ENCODE measurements around the gene CCR6. TPM values are rescaled to one million over a fixed set of nuclear protein-coding genes. Genes with fewer than 3 reads are reported as not detected.
"Not testable (repeated sequence)": the region's sequence is repeated elsewhere in the genome, so short reads cannot be mapped to it uniquely, and the experiment has no call there.

CCR6 gene
- total RNA-seq, 1 experiment from 2014 or later = not detected

GRCh38 chr6:167168296-167168695 is 45.4 kb downstream of the CCR6 start:
- not testable (repeated sequence) for DNase-seq, H3K4me3 ChIP-seq, H3K36me3 ChIP-seq, H3K9me3 ChIP-seq, H3K27me3 ChIP-seq

- not testable (repeated sequence) for H3K36me3 ChIP-seq, H3K9me3 ChIP-seq, H3K27me3 ChIP-seq, H3K4me3 ChIP-seq, DNase-seq
These were observed 47.0 kb downstream of the CCR6 start for GRCh38 chr6:167169867-167170266.

- H3K9me3 ChIP-seq, H3K27me3 ChIP-seq, DNase-seq, H3K4me3 ChIP-seq, H3K36me3 ChIP-seq: not testable (repeated sequence)
These were observed 48.4 kb downstream of the CCR6 start for GRCh38 chr6:167171300-167171699.

- H3K36me3 ChIP-seq, H3K27me3 ChIP-seq, H3K4me3 ChIP-seq, DNase-seq, H3K9me3 ChIP-seq: not testable (repeated sequence)
These were observed 49.1 kb downstream of the CCR6 start for GRCh38 chr6:167172011-167172410.

- not testable (repeated sequence) for DNase-seq, H3K36me3 ChIP-seq, H3K9me3 ChIP-seq, H3K27me3 ChIP-seq, H3K4me3 ChIP-seq
These were observed 54.4 kb downstream of the CCR6 start for GRCh38 chr6:167177271-167177670.

GRCh38 chr6:167178896-167179655 is 56.2 kb downstream of the CCR6 start:
- not testable (repeated sequence) for H3K9me3 ChIP-seq, H3K36me3 ChIP-seq, H3K27me3 ChIP-seq, DNase-seq, H3K4me3 ChIP-seq

GRCh38 chr6:167180086-167180485 is 57.2 kb downstream of the CCR6 start:
- not testable (repeated sequence) for H3K36me3 ChIP-seq, DNase-seq, H3K9me3 ChIP-seq, H3K27me3 ChIP-seq, H3K4me3 ChIP-seq

GRCh38 chr6:167181351-167181750 is 58.5 kb downstream of the CCR6 start:
- DNase-seq, H3K9me3 ChIP-seq: not testable (repeated sequence)

GRCh38 chr6:167182913-167183314 is 60.0 kb downstream of the CCR6 start:
- not testable (repeated sequence) for H3K9me3 ChIP-seq, DNase-seq, H3K4me3 ChIP-seq, H3K27me3 ChIP-seq, H3K36me3 ChIP-seq

More at GRCh38 chr6:167181351-167181750, 58.5 kb downstream of the CCR6 start:
- not testable (repeated sequence) for H3K36me3 ChIP-seq, H3K4me3 ChIP-seq, H3K27me3 ChIP-seq

GRCh38 chr6:167185101-167185500 is 62.2 kb downstream of the CCR6 start:
- not testable (repeated sequence) for H3K36me3 ChIP-seq, DNase-seq, H3K4me3 ChIP-seq, H3K27me3 ChIP-seq, H3K9me3 ChIP-seq

GRCh38 chr6:167187275-167187674 is 64.4 kb downstream of the CCR6 start:
- H3K36me3 ChIP-seq, H3K9me3 ChIP-seq, H3K27me3 ChIP-seq, DNase-seq, H3K4me3 ChIP-seq: not testable (repeated sequence)

Other genes with a start within 250 kb of the CCR6 start
- gene RNASET2, start 166.5 kb upstream of the CCR6 start, total RNA-seq (2014; rRNA removed; shearing (Covaris generic); ENCODE audit: low replicate concordance) = 31.6 and 32.1 TPM in 2 replicates
- 18.3 and 33.0 TPM in 2 replicates for gene CEP43, start 123.7 kb upstream of the CCR6 start, total RNA-seq (2014; rRNA removed; shearing (Covaris generic); ENCODE audit: low replicate concordance)
- not detected in 2 replicates for gene GPR31, start 34.9 kb downstream of the CCR6 start, total RNA-seq (2014; rRNA removed; shearing (Covaris generic); ENCODE audit: low replicate concordance)
- not detected in 2 replicates for gene UNC93A, start 168.2 kb downstream of the CCR6 start, total RNA-seq (2014; rRNA removed; shearing (Covaris generic); ENCODE audit: low replicate concordance)
- gene TTLL2, start 202.0 kb downstream of the CCR6 start, total RNA-seq (2014; rRNA removed; shearing (Covaris generic); ENCODE audit: low replicate concordance) = not detected in 2 replicates

All from MG63 (cell line).